ENCODE measurements around the gene KRT76.

The KRT76 gene

DNA sequence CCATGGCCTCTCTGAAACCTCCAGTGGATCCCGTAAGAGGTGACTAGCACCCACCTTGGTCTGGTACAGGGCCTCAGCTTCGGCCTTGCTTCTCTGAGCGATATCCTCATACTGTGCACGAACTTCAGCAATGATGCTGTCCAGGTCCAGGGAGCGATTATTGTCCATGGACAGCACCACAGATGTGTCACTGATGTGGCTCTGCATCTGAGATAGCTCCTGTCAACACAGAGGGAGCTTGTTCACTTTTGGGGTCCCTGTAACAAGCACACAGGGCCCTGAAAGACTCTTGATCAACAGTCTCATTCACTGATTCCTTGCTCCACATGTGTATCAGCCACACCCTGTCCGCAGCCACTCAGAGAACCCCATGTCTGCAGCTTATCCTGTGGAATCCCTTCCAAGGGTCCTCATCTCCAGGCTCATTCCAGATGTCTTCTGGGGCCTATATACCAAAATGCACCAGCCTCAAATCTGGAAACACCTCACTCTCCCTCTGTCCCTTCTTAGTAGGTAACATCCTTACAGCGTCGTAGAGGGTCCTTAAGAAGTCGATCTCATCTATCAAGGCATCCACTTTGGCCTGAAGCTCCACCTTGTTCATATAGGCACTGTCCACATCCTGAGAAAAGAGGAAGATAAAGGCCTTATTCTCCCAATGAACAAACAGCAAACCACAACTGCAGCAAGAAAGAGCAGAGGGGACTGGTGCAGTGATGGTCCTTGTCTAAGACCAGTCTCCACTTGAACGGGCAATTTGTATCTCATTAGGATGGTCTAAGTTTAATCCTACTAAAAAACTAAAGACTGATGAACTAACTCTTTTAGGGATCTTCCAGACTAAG, 15.3 kb upstream of the KRT76 start:
- TF ChIP-seq, protein P1, sequence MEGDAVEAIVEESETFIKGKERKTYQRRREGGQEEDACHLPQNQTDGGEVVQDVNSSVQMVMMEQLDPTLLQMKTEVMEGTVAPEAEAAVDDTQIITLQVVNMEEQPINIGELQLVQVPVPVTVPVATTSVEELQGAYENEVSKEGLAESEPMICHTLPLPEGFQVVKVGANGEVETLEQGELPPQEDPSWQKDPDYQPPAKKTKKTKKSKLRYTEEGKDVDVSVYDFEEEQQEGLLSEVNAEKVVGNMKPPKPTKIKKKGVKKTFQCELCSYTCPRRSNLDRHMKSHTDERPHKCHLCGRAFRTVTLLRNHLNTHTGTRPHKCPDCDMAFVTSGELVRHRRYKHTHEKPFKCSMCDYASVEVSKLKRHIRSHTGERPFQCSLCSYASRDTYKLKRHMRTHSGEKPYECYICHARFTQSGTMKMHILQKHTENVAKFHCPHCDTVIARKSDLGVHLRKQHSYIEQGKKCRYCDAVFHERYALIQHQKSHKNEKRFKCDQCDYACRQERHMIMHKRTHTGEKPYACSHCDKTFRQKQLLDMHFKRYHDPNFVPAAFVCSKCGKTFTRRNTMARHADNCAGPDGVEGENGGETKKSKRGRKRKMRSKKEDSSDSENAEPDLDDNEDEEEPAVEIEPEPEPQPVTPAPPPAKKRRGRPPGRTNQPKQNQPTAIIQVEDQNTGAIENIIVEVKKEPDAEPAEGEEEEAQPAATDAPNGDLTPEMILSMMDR (IDR thresholded peaks at IDR 0.05; ENCODE audit: insufficient read depth, low read depth, low read length, missing control alignments) = no peak
- no peak overlapping the region for H3K4me3 ChIP-seq (ENCODE audit: low read depth, low read length)
- DNase-seq (ENCODE audit: low read depth) = no peak

DNA sequence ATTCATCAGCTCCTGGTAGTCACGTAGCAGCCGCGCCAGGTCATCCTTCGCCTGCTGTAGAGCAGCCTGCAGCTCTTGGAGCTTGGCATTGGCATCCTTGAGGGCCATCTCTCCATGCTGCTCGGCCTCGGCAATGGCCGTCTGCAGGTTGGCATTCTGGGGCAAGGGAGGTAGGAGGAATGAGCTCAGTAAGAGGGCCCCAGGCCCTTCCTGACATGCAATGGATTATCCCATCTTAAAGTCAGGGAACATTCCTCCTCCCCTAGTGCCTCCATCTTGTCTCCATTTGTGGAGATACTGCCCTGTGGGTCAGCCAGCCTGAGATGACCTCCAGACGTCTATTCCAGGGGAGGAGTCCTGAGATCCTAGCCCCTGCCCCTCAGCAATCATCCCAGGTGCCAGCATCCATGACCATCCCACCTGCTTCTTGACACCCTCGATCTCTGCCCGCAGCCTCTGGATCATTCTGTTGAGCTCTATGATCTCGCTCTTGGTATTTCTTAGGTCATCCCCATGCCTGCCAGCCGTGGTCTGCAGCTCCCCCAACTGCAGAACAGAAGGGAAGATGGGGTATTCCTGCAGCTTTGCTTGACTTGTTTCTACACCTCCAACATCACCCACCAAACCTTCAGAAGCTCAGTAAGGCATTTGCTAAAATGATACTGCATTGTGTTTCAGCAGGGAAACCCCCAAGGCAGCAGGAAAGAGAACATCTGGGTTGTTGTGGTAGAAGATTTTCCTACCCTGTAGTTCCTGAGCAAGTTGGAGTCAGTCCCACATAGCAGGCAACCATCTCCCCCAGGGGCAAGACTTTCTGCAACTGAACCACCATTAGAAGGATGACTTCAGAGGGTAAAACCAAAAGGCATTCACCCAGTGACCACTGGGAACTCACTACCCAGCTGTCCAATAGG, 14.4 kb upstream of the KRT76 start:
- H3K4me3 ChIP-seq (ENCODE audit: low read depth, low read length) = no peak overlapping the region
- TF ChIP-seq, protein P1 (IDR thresholded peaks at IDR 0.05; ENCODE audit: insufficient read depth, low read depth, low read length, missing control alignments) = no peak
- no peak for DNase-seq (ENCODE audit: low read depth)

DNA sequence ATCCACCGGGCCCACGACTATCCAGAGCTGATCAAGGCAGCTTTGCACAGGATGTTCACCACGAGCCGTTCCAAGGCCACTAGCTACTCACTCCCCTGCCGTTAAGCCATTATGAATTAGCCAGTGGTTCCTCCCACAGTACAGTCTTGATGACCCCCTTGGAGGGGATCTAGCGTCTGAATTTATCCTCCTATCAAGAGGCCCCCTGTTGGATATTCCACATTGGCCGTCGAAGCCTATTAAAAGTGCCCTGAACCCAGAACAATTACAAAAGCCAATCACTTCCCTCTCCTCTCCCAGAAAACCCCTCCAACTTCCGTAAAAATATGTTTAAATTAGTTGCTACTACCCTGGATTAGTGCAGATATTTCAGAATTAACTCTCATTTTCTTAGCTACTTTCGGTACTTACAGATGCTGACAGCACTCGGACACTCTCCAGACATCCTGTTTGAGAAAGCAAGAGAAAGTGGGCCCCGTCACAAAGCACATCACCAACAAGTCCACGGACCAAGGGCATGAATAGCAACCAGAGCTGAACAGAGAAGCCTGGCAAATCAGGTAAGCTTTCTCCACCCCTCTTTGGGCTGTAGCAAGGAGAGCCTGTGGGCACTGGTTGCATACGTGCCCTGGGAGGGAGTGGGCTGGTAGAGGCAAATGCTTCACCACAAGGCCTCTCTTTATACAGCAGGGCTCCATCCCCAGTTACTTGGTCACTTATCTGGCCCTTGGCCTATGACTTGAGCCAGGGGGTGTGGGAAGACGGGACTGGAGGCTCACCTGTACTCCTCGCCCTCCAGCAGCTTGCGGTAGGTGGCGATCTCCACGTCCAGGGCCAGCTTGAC, 13.5 kb upstream of the KRT76 start:
- DNase-seq (ENCODE audit: low read depth) = no peak
- H3K4me3 ChIP-seq (ENCODE audit: low read depth, low read length) = no peak overlapping the region
- TF ChIP-seq, protein P1 (IDR thresholded peaks at IDR 0.05; ENCODE audit: insufficient read depth, low read depth, low read length, missing control alignments) = no peak

DNA sequence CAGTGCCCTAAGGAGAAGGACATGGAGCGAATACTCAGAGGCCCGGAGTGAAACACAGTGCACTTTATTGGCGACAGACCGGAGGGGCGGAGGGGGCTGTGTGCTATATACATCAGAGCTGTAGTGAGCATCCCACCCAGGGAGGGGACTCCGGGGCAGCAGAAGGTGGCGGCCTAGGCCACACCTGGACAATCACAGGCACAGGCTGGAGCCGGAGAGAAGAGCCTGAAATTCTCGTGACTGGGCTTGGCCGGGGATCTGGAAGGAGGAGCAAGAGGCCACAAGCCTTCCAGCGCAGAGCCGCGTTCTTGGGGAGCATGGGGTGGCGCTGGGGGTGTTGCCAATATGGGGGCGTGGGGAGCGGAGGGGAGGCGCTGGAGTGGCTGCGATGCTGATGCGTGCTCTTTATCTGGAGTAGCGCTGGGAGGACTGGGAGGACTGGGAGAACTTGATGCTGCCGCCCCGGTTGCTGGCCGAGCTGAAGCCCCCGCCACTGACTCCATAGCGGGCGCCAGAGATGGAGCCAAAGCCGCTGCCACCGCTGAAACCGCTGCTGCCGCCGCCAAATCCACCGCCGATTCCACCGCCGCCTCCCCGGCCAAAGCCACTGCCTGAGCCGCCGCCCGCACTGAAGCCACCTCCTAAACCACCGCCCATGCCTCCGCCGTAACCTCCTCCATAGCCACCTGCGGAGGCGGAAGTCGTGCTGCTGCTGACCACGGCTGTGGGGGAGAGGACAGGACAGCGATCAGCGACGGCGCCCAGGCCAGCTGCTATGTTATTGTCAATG, 12.7 kb upstream of the KRT76 start:
- TF ChIP-seq, protein P1 (IDR thresholded peaks at IDR 0.05; ENCODE audit: insufficient read depth, low read depth, low read length, missing control alignments) = no peak
- H3K4me3 ChIP-seq (ENCODE audit: low read depth, low read length) = no peak overlapping the region
- no peak for DNase-seq (ENCODE audit: low read depth)

DNA sequence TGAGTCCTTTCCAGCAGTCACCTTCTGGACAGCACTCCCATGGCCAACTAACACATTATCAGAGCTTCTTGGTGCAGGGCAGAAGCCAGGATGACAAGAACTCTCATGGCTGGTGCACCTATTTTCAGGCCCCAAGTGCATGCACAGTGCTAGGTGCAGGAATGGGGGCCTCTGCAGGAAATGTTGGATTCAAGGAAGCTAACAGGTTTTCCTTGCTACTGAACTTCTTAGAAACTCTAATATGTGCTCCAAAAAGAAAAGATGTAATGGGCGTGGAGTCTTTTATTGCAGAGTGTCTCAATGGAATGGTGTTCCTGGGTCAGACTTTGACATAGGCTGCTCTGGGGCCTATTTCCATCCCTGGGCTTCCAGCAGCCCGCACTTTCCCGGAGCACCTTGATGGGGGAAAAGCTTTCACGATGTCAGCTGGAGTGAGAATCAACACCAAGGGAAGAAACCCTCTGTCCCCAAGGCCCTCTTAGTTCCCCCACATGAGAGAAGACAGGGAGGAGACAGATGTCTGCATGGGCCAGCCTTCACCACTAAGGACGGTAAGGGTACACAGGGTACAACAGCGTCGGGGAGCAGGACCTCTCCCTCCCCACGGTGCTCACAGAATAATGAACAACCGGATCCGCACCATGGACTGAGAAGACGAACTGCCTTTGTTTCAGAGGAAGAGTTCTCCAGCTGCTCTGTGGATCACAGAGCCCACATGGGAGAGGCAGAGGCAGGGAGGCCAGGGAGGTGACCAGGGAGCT, 11.9 kb upstream of the KRT76 start:
- no peak overlapping the region for H3K4me3 ChIP-seq (ENCODE audit: low read depth, low read length)
- TF ChIP-seq, protein P1 (IDR thresholded peaks at IDR 0.05; ENCODE audit: insufficient read depth, low read depth, low read length, missing control alignments) = no peak
- DNase-seq (ENCODE audit: low read depth) = no peak
